ENCODE data around the gene SP140.
"Not testable (repeated sequence)": the region's sequence is repeated elsewhere in the genome, so short reads cannot be mapped to it uniquely, and the experiment has no call there.

Gene SP140

DNA sequence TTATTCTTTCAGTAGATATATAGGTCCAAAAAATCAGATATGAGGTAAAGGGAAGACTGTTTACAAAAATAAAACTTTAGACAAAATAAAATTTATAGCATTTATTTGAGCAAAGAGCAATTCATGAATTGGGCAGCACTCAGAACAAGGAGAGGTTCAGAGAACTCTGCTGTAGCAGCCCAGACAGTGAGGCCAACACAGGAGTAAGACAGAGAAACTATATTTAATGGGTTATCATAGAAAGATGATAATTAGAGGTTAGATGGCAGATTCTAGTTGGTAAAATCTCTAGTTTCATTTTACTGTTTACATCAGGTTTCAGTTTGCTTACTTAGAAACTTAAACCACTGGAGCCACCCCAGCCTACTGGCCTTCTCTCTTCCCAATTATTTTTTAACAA lies 71.4 kb downstream of the SP140 start:
- no peak for DNase-seq

DNA sequence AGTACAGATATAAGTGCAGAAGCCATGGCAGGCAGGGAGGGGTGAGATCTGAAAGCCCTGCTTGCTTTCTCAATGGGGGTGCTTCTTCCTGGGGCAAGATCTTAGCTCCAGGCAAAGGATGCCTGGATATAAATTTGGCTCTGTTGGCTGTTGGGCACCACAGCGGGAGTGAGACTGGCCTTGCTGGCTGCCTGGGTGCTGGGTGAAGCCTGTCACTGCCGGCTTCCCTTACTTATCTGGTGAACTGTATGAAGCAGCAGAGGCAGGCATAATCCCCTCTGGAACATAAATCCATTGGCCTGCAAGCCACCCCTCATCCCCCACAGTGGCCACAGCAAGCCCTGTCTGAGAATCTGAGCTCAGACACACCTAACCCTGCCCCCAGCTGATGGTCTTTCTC lies 74.1 kb downstream of the SP140 start:
- DNase-seq, result no peak

DNA sequence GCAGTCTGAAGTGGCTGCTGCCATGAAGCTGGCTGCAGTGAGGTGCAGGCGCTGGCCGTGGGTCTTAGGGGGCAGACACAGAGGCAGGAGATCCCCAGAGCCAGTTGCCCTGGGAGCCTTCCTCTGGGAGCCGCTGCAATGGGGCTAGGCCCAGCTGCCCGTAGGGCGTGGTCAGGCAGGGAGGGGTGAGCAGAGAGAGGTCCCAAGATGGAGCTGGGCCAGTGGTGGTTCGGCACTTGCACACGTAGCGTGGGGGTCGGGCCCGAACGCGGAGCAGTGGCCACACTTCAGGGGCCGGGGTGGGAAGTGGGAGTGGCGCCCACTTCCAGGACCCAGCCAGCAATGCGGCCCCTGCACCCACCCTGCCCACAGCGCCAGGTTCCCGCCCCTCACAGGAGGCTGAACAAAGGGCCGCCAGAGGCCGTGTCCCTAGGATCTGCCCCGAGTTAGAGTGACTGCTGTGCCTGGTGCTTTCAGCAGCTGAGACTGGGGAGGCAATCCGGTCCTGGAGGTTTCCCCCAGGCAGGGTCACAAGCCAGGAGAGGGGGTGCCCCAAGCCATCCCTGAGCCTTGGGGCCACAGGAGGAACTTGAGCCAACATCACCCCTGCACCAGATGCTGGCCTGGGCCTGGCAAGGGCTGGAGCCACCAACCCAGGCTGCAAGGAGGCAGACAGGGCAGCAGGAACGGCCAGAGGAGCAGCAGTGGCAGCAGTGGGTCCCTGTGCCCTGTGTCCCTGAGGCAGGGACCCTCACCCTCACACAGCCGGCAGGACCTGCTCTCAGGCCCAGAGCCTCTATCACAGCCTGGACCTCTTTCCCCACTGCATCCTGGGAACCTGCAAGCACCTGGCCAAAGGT lies 80.1 kb downstream of the SP140 start:
- DNase-seq, result no peak

DNA sequence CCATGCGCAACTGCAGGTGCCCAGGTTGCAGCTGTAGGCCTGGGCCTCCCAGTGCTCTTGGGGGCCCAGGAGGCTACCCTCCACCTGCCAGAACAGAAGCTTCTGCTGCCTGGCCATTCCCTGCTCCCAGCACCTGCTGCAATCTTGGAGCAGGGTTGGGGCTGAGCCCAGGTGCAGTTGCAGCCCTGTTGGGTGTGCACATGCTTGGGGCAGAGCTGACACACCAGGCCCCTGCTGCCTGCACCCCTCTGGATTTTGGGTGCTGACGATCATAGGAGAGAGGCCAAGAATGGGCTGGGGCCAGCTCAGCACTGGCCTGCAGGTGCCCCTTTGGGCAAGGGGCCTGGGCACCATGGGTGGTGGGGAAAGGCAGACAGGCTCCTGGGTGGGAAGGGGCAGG lies 80.9 kb downstream of the SP140 start:
- DNase-seq, result no peak

DNA sequence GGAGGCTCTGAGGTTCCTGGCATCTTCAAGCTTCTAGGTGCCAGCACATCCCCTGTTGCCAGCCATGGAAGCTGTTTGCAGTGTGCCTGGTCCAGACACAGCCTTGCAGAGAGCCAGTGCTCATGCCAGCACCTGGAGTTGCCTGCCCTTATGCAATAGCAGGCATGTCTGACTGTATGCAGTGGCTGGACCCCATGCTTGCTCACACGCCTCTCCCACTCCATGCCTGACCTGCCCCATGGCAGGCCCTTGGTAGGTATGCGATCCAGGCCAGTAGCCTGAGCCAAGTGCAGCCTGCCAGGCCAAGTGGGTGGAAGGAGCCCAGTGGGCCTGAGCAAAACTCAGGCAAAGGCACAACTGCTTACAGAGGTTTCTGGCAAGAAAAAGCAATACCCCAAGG lies 81.9 kb downstream of the SP140 start:
- DNase-seq, result no peak

DNA sequence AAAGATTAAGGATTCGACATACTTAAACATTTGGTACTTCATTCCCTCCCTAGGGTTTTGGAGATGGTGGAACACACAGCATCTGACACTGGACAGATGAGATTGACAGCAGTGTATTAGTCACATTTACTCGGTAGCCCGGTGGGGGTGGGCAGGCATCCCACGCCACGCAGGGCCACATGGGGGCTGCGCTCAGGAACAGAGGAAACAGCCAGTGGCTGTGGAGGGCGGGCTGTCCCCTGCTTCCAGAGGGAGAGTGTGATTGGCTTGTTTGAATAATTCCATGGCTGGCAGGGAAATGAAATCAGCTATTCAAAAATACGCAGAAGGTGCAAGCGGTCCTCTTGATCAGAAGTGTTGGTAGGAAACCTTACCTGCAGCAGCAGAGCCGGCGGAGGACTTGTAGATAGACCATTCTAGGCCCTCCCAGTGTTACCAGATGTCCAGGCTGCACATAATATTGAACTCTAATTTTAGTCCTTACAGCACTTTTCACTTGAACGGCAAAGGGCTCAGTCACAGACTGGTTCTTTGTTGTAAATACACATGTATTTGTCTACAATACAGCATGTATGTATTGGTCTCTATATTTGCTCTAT lies 83.0 kb downstream of the SP140 start:
- DNase-seq, result no peak

DNA sequence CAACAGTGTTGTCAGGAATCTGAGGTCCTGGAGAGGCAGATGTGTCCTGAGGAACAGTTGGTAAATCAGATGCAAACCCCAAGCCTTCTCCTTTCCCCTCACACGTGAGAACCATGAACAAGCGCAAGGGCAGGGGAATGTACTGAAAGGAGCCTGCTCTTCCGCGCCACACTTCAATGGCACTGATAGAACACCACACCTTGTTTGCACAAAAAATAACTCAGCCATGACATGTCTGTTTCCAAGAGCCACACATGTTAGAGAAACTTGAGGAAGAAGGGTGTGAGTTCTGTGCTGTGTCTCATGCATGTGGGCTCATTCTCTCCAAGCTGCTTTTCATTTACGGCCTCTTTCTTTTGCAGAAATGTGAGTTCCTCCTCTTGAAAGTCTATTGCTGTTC lies 85.3 kb downstream of the SP140 start:
- not testable (repeated sequence) for DNase-seq

DNA sequence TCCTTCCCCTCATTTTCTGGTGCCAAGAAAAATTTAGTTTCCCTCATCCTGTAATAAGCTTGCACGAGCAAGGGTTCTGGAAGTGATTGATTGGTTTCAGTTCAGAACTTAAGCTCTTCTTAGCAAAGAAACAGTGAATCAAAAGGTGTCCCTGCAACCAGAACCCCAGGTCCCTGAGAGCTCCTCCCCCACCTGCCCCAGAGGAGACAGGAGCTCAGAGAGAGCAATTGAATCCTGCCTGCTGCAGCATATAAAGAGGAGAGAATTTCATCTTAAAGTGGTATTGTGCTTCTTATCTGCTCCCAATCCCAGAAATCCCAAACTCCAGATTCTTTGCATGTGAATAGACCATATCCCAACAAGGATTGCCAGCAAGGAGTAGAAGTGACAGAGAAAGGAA lies 86.1 kb downstream of the SP140 start:
- DNase-seq, result not testable (repeated sequence)

DNA sequence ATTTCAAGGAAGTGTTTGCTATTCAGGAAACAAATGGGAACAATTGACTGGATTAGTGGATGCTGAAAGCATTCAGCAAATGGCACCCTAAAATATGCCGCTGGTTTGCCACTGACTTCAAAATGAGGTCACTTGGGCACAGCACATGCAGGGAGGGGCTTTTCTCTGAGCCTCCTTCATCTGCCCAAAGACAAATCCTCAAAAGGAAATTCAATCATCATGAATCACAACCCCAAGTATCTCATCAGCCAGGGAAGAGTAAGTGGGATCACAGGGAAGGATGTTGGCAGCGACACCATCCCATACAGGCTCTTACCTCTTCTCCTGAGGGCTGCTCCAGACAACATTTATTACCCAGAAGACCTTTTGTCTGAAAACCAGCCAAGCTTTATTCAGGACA lies 87.1 kb downstream of the SP140 start:
- DNase-seq, result no peak

DNA sequence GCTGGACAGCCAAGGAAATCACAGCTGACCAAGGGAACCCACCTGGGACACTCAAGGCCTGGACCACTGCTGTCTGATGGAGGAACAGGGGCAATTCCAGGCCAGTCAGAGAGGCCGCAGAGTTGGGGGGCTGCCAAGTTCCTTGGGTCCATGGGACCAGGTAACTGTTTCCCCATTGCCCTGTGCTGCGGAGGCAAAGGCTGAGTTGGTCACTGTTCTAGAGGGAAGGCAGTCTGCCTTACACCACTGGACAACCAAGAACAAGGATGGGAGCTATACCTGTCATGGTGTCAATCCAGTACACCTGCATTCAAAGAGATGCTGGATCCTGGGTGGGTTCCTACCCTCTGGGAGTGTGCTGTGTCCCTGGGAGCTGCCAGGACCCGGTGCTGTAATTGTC lies 91.8 kb downstream of the SP140 start:
- no peak for DNase-seq

DNA sequence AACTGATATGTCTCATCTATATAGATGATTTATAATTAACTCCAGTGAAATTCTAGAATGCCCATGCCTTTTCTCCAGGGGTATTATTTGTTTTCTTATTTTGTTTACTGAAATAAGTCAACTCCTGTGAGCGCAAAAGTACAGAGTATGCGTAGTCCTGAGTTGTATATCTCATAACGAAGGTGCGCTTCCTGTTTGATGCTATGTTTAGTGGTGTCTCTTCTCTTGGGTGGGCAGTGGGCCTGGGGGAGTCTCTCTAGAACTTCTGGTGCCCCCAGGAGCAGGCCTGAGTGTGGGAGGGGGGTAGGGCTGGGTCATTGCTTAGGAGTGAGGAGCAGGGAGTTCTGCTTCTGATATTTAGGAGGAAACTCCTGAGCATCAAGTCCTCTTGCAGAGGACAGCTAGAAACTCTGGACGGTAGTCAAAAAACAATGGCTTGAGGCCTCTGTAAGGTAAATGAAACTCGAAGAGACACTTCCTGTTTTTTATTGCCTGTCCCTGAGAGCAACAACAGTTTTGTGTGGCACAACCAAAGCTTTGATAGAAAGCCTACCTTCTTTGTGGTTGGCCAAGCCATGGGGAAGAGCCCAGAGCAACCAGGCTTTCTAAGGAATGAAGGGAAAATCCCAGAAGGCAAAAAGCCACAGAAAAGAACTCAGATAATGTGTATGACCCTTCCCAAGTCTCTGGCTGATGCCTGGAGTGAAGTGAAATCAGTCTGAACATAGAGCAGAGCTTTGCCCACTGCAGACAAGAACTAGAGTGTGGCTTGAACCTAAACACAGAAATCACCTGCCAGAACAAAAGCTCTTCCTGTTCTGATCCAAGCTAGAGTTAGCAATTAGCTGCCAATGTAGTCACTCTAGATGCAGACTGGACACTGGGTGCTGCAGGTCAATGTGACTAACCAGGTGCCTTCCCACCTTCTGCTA lies 92.9 kb downstream of the SP140 start:
- DNase-seq, result no peak

DNA sequence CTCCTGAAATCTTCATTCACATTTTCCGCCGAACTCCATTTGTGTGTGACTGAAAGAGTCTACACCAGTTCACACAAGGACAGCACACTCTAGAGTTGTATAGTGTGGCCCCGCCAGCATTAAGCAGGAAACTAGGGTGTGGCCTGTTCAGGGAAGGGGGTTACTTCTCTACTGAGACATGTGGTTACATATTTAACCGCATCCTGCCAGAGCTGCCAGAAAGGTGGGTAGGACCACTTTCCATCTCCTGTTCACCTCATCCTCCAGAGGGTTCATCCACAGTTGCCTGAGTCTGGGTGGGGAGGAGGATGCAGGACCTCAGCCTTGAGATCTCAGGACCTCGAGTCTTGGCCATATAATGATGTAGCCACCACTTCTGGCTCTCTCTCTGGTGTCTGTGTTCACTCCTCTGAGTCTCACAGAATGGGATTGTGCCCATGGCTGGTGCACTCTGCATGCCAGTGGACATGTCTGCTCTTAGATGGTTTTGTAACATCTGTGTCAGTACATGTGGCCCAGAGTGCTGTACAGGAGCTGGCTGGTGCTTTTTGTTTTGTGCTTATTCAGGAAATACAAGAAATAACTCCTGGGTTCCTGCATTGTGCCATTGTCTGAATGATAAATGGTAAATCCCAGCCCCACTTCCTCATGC lies 93.8 kb downstream of the SP140 start:
- no peak for DNase-seq

DNA sequence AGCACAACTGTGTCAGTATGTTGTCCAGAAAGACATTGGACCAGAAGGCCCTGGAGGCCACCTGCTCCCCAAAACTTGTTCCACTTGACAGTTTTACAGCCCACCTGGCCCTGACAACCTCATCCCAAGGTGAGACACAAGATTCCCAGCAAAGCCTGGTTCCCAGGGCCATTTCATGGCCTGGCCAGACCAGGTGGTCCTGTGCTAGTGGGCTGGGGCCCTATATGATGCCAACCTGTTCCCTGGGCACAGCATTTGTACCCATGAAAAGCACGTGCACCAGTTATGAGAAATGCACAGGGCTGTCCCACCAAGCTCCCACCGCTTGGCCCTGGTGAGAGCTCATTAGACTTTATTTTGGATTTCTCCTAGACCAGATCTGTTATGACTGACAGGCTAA lies 95.5 kb downstream of the SP140 start:
- DNase-seq, result no peak

DNA sequence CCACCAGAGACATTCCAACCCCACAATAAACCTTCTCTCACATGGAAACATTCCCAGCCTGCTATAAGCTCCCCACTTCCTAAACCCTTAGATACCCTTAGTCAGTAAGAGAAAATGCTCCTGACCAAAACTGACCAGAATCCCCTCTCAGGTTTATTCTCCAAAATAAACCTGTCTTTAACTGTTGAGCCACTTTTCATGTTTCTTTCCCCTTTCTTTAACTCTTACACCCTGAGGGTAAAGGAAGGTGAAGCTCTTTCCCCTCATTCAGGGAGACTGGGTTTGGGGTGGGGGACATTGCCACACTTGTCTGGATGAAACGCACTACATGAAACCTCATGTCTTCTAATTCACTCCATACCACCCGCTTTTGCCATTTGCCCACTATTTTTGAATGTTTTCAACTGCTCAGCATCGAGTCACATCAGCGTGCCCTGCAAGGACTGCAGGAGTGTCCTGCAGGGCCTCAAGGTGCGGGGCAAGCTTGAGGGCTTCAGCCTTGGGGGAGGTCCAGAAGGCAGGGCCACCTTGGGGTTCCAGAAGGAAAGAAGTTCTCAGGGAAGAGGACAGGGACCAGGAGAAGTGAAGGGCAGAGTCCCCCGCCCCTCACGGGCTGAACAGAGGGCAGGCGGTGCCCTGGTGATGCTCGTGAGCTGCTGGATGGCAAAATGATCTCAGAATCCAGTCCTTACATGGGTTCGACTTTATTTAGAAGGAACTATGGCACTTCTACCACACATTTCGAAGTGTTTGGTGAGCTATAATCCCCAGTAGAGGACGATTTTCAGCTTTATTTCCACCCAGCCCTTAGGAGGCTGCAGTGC lies 97.2 kb downstream of the SP140 start:
- DNase-seq, result no peak

DNA sequence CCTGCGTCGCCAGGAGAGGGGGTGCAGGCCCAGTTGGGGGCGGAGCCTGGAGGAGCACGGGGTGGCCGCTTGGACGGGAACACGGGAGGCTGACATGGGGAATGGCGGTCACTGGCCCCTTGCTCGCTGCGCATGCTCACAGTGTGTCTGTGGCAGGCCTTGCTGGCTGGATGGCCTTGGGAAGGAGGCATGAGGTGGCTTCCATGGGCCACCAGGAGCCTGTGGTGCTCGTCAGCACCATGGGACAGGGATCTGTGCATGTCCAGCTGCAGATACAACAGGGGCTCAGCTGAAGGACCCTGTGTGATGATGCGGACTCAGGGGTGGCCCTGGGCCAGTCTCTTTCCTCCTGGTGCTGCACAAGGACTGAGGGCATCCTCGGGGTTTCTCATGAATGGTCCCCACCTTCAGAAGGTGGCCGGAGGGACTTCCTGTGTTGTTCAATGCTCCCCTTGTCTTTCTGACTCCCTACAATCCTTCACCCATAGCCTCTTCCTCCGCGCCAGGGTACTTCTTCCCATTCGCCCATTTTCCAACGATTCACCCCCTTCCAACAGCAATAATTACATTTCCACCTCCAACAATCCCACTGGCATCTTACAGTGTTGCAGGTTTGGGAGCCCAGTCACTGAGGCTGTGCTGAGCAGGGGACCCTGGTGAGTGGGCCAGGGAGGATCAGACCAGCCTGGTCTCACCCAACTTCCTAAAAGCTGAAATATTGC lies 98.0 kb downstream of the SP140 start:
- no peak for DNase-seq

DNA sequence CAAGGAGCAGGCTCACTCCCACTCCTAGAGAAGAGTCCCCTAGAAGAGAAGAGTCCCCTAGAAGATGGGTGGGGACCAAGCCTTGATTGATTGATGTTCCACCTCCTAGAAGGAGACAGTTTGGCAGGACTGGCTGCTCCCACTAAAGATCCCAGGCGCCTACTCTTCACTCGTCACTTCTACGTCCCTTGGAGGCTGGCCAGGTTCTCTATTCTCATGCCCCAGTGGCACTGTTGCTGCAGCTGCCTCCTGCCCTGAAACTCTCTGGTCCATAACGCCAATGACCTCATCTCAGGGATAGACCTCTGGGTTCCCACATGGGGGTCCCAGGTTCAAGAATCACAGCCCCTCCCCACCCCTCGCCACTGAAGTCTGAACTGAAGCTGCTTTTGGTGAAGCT lies 99.0 kb downstream of the SP140 start:
- no peak for DNase-seq

DNA sequence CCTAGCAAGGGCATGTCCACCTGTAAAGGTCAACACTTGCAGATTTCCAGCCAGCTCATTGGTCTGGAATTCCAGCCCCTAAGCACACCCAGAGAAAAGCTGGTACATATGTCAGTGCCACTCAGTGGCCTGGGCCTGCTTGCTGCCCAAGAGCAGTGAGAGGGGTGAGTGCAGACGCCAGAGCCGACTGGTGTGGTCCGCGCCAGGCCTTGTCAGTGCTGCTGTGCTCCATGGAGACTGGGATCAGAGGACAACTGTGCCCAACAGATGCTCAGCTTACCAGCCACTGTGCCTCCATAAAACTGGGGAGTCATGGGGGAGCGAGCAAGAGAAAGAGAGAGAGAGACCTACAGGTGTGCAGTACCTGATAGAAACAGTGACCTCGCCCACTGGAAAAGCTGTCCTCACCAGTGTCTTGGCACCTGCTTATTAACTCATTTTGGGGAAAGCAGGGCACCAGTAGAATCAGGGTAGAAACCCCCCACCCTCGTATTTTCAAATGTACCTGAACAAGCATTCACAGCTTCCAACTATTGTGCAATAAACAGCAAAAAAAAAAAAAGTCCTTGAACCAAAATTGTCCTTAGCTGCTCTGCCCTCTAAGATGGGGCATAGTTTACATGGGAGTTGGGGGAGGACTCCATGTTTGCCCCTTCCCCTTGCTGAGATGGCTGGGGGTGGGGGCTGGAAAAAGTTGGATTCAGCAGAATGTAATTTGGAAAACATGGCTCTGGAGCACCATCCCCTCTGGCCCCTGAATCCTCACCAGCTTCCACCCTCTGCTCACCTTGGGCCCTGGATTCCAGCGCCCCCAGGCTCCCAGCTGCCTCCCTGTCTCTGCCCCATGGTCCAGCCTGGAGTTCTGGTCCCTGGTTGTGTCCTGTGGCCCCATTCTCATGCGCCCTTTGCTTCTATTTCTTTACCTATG lies 100.0 kb downstream of the SP140 start:
- no peak for DNase-seq

DNA sequence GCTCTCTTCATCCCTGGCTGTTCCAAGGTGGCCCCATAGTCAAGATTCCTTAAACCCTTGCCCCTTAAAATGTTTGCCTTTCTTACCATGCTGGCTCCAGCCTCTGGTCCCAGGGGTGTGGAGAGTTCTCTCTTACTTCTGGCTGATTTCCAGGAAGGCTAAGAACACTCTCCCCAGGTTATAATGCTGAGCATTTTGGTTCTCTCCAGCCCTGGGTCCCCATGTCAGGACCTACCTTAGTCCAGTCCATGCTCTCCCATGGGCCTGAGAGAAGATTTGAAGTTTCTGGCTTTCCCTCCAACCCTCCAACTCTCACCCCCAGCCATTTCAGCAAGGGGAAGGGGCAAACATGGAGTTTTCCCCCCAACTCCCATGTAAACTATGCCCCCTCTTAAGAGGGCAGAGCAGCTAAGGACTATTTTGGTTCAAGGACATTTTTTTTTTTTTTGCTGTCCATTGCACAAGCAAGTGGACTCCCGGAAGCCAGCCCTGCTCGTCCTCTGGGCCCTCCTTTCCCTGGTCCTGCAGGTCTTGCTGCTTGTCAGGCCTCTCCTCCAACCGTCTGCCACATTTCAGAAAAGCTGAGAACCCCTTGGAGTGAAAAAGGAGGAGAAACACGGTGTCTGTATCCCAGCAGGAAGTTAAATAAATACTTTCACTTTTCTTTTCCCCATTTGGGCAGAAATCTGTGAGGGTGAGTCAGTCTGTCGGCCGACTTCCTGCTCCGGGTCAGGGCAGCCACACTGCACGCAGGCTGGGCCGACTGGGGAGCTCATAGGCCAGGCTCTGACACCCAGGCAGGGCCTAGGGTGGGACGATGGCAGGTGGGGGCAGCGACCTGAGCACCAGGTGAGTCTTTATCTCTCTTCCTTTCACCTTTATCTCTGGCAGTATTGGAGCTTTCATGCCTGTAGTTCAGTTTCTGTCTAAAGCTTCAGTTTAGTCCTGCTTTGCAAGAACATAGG lies 101.2 kb downstream of the SP140 start, which contains the start of gene SP140L:
Gene SP140L, plus strand, starts transcription at position 741 of the 965 bp plus-strand sequence. Its CDS starts 77 bp downstream, at position 818.
- no peak for DNase-seq

Data from NCI-H2171 treated with DMSO at 0.1 percent for 48 hours (cell line).